HAP-1 (cell line): ENCODE data around the gene ACTL6B.
"Not testable (repeated sequence)": the region's sequence is repeated elsewhere in the genome, so short reads cannot be mapped to it uniquely, and the experiment has no call there.

Experiments used
- DNase-seq, 2 experiments: peaks; one replicate each; pipeline ENCODE4 v3.0.0-alpha.2; 2016 to 2020; ENCODE audit warnings: low spot score in 2 of 2
- H3K27me3 ChIP-seq: fragments of 250-450 bp; sonication (Bioruptor Pico); 2 replicates; pipeline ENCODE4 v1.5.1; 2020; ENCODE audit warnings: low read depth, mild to moderate bottlenecking, moderate library complexity
- H3K36me3 ChIP-seq: fragments of 250-450 bp; sonication (Bioruptor Pico); replicated peaks from 2 replicates; pipeline ENCODE4 v1.5.1; 2020; ENCODE audit warnings: mild to moderate bottlenecking
- H3K4me1 ChIP-seq: fragments of 250-450 bp; sonication (Bioruptor Pico); 2 replicates; pipeline ENCODE4 v1.5.1; 2020; ENCODE audit warnings: mild to moderate bottlenecking
- H3K4me3 ChIP-seq: fragments of 250-450 bp; sonication (Bioruptor Pico); 2 replicates; pipeline ENCODE4 v1.5.1; 2020; ENCODE audit warnings: mild to moderate bottlenecking, moderate library complexity
- H3K9me3 ChIP-seq: fragments of 250-450 bp; sonication (Bioruptor Pico); 2 replicates; pipeline ENCODE4 v1.5.1; 2020; ENCODE audit warnings: mild to moderate bottlenecking, moderate library complexity
- in situ Hi-C: fragments of 300-500 bp; cut with MboI; formaldehyde crosslinking; loops from 3 replicates; pipeline ENCODE4 v1.14.3; 2020; ENCODE audit warnings: low sequenced_read_pairs, inconsistent platforms, mixed read lengths

ACTL6B gene

DNA sequence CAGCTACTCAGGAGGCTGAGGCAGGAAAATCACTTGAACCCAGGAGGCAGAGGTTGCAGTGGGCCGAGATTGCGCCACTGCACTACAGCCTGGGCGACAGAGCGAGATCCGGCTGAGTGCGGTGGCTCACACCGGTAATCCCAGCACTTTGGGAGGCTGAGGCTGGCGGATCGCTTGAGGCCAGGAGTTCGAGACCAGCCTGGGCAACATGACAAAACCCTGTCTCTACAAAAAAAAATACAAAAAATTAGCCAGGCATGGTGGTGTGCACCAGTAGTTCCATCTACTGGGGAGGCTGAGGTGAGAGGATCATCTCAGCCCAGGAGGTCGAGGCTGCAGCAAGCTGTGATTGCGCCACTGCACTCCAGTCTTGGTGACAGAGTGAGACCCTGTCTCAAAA lies 12.9 kb upstream of the ACTL6B start:
- in situ Hi-C loops, result not testable (repeated sequence)

DNA sequence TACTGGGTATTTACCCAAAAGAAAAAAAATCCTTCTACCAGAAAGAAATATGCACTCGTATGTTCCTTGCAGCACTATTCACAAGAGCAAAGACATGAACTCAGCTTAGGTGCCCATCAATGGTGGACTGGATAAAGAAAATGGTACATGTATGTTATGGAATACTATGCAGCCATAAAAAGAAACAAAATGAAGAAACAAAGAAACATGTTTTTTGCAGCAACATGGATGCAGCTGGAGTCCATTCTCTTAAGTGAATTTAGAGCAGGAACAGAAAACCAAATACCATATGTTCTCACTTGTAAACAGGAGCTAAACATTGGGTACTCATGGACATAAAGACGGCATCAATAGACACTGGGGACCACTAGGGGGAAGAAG lies 11.8 kb upstream of the ACTL6B start:
- peaks cover 4% of the 10 kb centered on the region for H3K4me1 ChIP-seq
- peaks cover 22% of the 10 kb centered on the region for H3K27me3 ChIP-seq
- no peaks in the 10 kb centered on the region for H3K36me3 ChIP-seq
- DNase-seq, result no peak
- no peak overlapping the region for H3K4me3 ChIP-seq
- no peaks in the 10 kb centered on the region for H3K9me3 ChIP-seq
- in situ Hi-C loops, result no loop called here

More for the DNA sequence above, 12.9 kb upstream of the ACTL6B start:
- H3K27me3 ChIP-seq, result peaks cover 22% of the 10 kb centered on the region
- not testable (repeated sequence) for H3K4me1 ChIP-seq, DNase-seq, H3K36me3 ChIP-seq, H3K9me3 ChIP-seq, H3K4me3 ChIP-seq

DNA sequence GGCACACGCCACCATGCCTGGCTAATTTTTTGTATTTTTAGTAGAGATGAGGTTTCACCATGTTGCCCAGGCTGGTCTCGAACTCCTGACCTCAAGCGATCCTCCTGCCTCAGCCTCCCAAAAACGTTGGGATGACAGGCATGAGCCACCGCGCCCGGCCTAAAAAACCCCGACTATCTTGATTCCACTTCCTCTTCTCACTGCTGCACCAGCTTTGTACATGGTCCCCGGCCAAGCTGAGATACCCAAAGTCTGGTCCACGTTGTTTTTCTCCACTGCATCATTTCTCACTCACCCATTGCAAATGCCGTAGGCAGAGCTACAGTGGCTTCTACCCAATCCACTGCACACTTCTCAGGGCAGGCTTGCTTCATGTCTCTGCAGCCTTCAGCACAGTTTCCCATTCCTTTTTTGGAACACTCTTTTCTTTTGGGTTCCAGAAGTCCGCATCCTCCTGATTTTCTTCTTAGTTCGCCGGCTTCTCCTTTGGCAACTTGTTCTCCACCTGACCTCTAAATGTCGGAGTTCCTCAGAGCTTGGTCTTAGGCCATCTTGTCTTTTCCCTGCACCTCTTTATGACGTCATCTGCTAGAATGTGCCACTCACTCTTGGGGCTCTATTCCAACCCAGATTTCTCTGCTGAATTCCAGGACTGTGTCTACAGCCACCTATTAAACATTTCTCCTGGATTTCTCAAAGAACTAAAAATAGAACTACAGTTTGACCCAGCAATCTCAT lies 11.3 kb upstream of the ACTL6B start:
- DNase-seq, result no peak
- in situ Hi-C loops, result no loop called here
- Histone ChIP-seq H3K9me3 (no peaks in the 10 kb centered on the region), H3K4me1 (no peaks in the 10 kb centered on the region), H3K4me3 (no peak overlapping the region), H3K36me3 (no peaks in the 10 kb centered on the region), H3K27me3 (peaks cover 22% of the 10 kb centered on the region)

DNA sequence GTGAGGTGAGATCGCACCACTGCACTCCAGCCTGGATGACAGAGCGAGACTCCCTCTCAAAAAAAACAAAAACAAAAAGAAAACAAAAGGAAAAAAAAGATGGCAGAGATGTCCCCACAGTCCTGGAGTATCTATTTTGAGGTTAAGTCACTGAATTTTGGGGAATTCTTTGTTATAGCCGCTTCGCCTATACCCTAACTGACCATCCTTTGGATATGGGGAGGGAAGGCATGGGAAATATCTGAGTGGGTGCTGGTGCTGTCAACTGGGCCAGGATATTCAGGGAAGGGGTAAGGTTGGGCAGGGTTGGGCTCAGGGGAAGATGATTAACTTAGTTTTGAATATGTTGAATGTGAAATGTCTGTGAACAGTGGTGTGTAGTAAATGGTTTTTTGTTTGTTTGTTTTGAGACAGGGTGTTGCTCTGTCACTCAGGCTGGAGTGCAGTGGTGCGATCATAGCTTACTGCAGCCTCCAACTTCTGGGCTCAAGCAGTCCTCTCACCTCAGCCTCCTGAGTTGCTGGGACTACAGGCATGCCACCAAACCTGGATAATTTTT lies 9.0 kb upstream of the ACTL6B start:
- Histone ChIP-seq H3K27me3 (peaks cover 22% of the 10 kb centered on the region), H3K4me3 (no peak overlapping the region), H3K4me1 (no peaks in the 10 kb centered on the region), H3K9me3 (no peaks in the 10 kb centered on the region), H3K36me3 (no peaks in the 10 kb centered on the region)
- in situ Hi-C loops, result no loop called here
- no peak for DNase-seq

DNA sequence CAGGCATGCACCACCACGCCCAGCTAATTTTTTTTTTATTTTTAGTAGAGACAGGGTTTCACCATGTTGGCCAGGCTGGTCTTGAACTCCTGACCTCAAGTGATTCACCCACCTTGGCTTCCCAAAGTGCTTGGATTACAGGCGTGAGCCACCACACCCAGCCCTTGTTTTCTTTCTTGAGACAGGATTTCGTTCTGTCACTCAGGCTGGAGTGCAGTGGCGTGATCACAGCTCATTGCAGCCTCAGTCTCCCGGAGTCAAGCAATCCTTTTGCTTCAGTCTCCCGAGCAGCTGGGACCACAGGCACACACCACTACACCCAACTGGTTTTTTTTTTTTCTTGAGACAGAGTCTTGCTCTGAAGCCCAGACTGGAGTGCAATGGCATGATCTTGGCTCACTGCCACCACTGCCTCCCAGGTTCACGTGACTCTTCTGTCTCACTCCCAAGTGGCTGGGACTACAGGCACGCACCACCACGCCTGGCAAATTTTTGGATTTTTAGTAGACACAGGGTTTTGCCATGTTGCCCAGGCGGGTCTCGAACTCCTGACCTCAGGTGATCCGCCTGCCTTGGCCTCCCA lies 6.0 kb upstream of the ACTL6B start:
- H3K4me1 ChIP-seq, DNase-seq, in situ Hi-C loops, H3K36me3 ChIP-seq, H3K4me3 ChIP-seq, H3K9me3 ChIP-seq: not testable (repeated sequence)
- H3K27me3 ChIP-seq, result peaks cover 10% of the 10 kb centered on the region

DNA sequence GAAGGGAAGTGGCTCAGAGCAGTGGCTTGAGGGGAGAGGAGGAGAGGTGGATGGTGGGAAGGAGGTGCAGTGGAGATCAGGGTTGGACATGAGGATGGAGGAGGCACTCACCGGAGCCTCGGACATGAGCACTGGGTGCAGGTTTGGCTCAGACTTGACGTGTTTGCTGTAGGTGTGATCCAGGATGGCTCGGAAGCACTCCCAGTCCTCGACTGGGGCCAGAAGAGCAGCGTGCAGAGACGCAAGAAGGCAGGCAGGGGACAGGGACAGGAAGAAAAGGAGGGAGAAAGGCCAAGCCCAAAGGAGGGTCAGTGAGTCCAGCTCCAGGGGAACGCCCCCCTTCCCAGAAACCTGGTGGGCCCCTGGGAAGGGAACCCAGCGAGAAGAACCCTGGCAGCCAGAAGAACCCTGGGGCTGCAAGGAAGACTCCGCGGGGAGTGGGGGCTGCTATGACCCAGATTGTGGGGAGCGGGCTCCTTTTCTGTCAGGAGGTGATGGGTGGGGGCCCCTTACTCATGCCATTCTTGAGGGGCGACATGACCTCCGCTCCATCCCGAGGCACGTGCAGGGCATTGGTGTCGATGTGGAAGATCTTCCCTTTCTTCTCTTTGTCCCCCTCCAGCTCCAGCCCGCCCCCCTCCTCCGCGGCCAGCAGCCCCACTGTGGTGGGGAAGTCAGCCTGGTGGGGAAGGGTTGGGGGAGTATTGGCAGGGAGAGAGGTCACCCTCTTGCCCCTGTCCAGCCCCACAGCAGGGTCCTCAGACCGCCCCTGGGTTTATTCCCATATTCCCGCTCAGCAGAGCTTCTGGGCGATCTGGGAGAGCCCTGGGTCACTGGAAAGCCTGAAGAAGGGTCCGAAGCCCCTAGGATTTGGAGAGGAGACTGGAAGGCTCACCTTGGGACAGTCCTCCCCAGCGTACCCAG lies 1.1 kb downstream of the ACTL6B start:
- Histone ChIP-seq H3K27me3 (no peaks in the 10 kb centered on the region), H3K36me3 (no peaks in the 10 kb centered on the region), H3K4me1 (no peaks in the 10 kb centered on the region), H3K4me3 (no peak overlapping the region), H3K9me3 (no peaks in the 10 kb centered on the region)
- no peak for DNase-seq
- in situ Hi-C loops, result no loop called here

DNA sequence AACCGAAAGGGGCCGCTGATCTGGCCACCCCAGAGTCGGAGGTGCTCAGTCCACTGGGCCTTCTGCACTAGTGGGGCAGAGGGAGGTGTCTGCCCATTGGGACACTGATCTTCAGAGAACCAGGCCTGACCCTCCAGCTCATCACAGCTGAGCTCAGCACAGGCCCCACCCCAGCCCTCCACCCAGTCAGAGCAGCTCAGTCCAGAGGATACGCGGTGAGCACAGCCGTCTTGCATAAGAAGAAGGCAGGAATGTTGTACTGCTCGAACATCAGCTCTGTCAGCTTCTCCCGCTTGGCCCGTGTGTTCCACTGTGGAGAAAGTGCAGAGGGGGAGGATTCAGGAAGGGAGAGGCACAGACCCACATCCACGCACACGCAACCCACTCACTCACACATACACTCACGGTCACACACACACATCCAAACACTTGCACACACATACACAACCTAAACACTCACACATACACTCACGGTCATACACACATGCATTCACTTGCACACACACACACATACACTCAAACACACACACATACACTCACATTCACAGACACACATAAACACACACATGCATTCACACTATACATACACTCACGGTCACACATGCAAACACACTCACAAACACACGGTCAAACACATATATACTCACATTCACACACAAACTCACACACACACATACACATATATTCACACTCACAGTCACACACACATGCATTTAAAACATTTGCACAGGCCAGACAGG lies 6.3 kb downstream of the ACTL6B start:
- peaks cover 6% of the 10 kb centered on the region; the same call in 1 of the 2 replicates for H3K27me3 ChIP-seq
- DNase-seq, result no peak
- H3K36me3 ChIP-seq, result no peaks in the 10 kb centered on the region
- no peaks in the 10 kb centered on the region for H3K4me1 ChIP-seq
- H3K4me3 ChIP-seq, result no peak overlapping the region
- no peaks in the 10 kb centered on the region for H3K9me3 ChIP-seq
- in situ Hi-C loops, result no loop called here

DNA sequence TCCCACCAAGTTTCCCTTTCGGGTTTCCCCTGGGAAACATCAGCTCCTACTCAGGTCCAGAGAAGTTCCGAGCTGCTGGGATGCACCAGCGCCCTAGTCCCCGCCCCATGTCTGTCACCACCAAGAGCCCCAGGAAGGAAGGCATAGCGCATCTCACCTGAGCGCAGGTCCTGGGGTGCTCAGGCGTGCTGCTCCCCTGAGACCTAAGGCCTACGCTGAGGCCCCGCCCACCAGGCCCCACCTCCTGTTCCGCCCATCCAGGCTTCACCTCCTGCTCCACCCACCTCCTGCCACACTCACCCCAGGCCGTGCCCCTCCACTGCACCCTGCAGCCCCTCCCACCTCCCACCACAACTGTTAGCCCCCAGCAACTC lies 13.7 kb downstream of the ACTL6B start:
- H3K9me3 ChIP-seq, result no peaks in the 10 kb centered on the region
- H3K36me3 ChIP-seq, result no peaks in the 10 kb centered on the region
- DNase-seq, result peak in 1 of 2 experiments; percentile 55
- in situ Hi-C loops, result no loop called here
- no peaks in the 10 kb centered on the region for H3K4me1 ChIP-seq
- H3K4me3 ChIP-seq, result no peak overlapping the region
- peaks cover 6% of the 10 kb centered on the region; the same call in 1 of the 2 replicates for H3K27me3 ChIP-seq

DNA sequence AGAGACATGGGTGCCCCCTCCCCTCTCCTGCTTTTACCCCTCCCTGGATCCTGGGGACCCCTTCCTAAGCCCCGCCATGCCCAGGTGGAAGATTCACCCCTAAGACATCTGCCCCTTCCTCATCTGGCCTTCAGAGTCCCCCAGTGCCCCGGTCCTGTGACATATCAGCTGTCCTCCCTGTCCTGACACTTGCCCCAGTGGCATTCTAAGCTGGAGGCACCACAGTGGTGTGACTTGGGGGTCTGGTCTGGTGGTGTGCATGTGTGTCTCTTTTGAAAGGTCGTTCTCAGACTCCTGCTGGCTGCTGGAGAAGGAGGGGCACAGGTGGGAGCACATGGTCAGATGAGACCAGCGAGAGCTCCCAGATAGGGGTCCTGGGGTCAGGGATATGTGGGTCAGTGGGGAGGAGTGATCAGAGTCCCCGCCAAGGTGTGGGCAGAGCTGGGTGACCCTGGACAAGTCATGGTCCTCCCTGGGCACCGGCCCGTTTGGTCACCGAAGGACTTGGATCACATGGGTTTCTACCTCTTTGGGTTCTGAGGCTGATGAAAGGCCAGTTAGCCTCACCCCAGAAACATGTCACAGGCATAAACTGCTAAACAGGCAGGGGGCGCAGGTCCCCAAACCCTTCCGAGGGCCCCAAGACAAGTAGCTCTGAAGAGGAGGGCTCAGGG lies 14.3 kb downstream of the ACTL6B start:
- Histone ChIP-seq H3K36me3 (no peaks in the 10 kb centered on the region), H3K4me3 (no peak overlapping the region), H3K9me3 (no peaks in the 10 kb centered on the region), H3K27me3 (peaks cover 6% of the 10 kb centered on the region; the same call in 1 of the 2 replicates), H3K4me1 (no peaks in the 10 kb centered on the region)
- in situ Hi-C loops, result no loop called here
- no peak for DNase-seq

DNA sequence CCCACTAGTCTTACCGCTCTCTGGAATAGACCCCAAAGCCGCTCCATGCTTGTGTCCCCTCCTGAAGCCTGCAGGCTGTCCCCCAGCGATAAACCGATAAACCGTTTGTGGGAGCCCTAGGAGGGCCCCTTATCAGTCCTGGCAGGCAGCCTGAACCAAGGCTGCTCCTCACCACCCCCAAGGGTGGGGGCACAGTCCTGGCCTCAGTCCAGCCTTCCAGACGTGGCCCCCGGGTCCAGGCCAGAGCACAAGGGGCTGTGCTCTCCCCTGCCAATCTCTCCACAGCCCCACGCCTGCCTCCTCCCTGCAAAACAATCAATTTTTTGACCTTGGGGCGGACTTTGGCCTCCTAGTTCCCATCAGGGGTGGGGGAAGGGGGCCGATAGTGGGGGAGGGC lies 14.8 kb downstream of the ACTL6B start, which contains the start of gene TFR2:
Gene TFR2 (minus strand): TSS at position 90 of the 397 bp plus-strand sequence. CDS start 43 bp downstream, at position 47.
- no peaks in the 10 kb centered on the region for H3K36me3 ChIP-seq
- H3K27me3 ChIP-seq, result peaks cover 6% of the 10 kb centered on the region; the same call in 1 of the 2 replicates
- no peak for DNase-seq
- in situ Hi-C loops, result no loop called here
- no peak within 1 kb of the TSS for H3K4me3 ChIP-seq
- H3K9me3 ChIP-seq, result no peaks in the 10 kb centered on the region
- H3K4me1 ChIP-seq, result no peaks in the 10 kb centered on the region

DNA sequence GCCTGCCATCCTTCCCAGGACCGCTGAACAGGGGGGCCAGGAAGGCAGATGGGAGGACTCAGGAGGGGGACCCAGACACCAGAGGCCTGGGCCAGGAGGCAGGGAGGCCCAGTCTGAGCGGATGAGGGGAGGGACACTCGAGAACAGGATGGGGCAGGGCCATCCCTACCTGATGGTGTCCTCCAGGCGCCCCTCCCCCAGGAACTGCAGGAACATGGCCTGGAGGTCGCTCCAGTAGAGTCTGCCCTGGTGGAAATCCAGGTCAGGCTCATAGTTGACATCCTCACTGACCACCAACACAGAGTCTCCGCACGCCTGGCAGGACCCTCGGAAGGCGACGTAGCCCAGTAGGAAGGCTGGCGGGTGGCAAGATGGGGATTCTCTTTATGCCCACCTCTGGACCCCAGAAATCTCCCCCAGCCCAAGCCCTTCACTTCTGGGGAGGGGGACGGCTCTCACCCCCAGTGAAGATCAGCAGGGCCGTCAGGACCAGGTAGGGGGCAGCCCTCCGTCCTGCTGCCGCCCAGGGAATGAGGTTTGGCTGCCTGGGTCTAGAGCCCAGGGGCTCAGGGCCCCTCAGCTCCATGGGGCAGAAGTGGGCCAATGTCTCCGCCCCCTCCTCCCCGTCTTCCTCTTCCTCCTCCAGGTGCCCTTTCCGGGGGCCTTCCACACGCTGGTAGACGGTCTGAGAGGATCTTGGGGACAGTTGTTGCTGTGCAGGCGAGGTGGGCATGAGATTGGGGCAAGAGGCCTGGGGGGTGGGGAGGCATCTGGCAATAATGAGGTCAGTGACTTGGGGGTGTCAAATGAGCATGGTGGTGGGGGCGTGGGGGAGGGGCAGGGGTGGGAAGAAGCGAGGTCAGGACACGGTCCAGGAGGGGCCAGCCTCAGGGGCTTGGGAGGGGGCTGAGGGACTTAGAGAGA lies 15.5 kb downstream of the ACTL6B start:
- Histone ChIP-seq H3K9me3 (no peaks in the 10 kb centered on the region), H3K36me3 (no peaks in the 10 kb centered on the region), H3K27me3 (peaks cover 3% of the 10 kb centered on the region; the same call in 1 of the 2 replicates), H3K4me3 (no peak overlapping the region), H3K4me1 (no peaks in the 10 kb centered on the region)
- DNase-seq, result no peak
- in situ Hi-C loops, result no loop called here

DNA sequence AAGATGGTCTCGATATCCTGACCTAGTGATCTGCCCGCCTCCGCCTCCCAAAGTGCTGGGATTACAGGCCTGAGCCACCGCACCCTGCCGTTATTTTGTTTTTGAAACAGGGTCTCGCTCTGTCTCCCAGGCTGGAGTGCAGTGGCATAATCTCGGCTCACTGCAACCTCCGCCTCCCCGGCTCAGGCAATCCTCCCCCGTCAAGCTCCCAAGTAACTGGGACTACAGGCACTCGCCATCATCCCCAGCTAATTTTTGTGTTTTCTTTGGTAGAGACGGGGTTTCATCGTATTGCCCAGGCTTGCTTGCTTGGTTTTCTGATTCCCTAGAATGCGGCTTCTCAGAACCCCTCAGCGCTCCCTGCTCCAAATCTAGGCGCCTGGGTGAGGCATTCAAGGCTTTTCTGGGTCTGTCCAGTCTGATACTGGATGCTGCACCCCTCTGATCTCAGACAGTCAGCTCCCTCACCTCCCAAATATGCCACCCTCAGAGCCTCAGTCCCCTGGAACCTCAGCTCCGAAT lies 16.2 kb downstream of the ACTL6B start:
- Histone ChIP-seq H3K27me3 (no peaks in the 10 kb centered on the region), H3K36me3 (no peaks in the 10 kb centered on the region), H3K9me3 (no peaks in the 10 kb centered on the region), H3K4me3 (no peak overlapping the region), H3K4me1 (no peaks in the 10 kb centered on the region)
- in situ Hi-C loops, result no loop called here
- DNase-seq, result no peak
